ENCODE results near the gene IL2RA.

Gene IL2RA

DNA sequence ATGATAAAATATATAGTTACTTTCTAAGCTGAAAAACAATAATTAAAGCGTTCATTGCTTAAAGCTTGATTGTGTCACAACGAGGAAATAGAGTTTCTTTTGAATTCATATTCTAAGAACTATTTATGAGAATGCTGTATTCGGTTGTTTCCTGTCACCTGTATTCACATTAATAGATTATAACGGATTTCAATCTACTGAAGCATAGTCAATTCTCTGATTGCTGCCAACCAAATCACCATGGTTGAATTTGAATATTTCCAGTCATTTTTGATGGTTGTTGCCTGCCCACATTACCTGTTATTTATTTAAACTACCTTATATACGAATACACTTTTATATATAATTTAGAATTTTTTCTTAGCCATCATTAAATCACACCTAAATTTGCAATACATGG, 22.0 kb downstream of the IL2RA start:
- no peak for DNase-seq (ENCODE audit: low read depth in 2 of 2)

DNA sequence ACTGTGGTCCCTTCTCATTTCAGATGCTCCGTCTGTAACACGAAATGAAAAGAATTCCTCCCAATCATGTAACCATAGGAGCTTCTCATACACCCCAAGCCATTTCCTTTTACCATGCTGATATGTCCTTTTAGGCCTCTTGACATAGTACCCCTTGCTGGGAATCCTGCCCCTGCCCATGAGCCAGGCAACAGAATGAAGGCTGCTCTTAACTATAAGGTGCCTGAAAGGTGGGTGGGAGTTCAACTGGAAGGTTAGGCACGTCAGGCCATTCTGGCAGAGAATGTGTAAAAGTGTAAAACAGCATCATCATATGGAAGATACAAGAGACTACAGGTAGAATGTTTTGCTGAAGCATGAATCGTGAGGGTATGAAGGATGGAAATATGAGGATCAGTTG, 22.5 kb downstream of the IL2RA start:
- DNase-seq (ENCODE audit: low read depth in 2 of 2) = no peak

DNA sequence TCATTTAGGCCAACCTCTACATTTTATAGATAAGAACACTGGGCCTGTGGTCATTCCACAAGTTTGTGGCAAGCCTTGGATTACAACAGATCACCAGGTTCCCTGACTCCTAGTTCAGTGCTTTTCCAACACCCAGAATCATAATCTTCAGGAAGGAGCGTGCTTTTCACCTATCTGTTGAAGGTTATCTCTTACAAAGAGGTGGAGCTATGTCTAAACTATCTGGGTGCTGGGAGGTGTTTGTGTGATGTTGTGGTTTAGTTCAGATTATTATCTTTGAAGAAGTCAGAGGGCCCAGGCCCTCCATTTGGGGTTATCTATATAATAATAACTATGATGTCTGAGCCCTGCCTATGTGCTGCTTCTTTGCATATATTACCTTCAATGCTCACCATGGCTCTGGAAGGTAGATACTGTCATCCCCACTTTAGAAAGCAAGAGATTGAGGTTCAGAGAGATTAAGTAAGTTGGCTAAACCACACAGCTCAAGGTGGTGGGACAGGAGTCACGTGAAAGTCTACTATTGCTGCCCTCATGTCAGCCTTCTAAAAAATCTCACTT, 24.0 kb downstream of the IL2RA start:
- no peak for DNase-seq (ENCODE audit: low read depth in 2 of 2)

DNA sequence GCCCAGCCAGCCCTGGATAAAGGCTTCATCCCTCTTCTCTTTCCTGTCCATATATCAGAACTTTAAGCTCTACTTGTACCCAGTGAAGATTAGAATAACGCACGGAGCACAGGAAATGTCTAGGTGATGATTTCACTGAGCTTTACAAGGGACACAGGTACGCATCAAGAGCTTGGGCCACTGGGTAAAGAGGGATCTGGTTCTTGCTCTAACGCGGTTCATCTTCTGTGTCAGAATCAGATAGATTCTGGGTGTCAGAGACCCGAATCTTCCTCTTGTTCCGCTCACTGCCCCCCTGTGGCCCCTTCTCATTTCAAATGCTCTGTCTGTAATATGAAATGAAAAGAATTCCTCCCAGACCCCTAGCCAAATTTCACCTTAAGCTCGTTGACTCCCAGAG, 24.7 kb downstream of the IL2RA start:
- no peak for DNase-seq (ENCODE audit: low read depth in 2 of 2)

GRCh38 chr10:6036861-6037321, 25.3 kb downstream of the IL2RA start:
- no peak for DNase-seq (ENCODE audit: low read depth in 2 of 2)

DNA sequence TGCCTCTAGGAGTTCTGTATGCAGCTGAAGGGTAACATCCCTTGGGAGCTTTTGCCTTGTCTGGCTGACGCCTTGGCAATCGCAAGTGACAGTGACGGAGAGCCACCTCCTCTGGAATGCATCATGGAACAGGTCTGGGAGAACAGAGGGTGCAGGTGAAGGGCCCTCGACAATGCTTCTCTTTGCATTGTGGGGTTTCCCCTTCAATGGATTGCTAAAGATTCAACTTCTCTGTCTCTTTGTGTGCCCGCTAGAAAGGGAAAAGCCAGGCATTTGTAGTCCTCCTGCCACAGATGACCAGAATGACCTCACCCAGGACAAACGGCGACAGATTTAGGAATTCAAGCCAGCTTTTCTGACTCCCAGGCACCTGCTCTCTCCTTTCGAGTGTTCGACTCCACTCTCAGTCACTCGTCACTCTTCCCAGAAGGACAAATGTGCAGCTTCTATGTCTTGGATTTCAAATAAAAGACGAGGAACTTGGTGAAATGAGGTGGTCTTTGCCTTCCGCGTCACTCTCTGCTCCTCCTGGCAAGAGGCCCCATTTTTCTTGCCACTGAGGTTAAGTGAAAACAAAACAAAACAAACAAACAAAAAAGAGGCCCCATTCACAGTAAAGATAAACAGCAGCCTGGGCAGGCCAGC, 26.1 kb downstream of the IL2RA start:
- no peak for DNase-seq (ENCODE audit: low read depth in 2 of 2)

DNA sequence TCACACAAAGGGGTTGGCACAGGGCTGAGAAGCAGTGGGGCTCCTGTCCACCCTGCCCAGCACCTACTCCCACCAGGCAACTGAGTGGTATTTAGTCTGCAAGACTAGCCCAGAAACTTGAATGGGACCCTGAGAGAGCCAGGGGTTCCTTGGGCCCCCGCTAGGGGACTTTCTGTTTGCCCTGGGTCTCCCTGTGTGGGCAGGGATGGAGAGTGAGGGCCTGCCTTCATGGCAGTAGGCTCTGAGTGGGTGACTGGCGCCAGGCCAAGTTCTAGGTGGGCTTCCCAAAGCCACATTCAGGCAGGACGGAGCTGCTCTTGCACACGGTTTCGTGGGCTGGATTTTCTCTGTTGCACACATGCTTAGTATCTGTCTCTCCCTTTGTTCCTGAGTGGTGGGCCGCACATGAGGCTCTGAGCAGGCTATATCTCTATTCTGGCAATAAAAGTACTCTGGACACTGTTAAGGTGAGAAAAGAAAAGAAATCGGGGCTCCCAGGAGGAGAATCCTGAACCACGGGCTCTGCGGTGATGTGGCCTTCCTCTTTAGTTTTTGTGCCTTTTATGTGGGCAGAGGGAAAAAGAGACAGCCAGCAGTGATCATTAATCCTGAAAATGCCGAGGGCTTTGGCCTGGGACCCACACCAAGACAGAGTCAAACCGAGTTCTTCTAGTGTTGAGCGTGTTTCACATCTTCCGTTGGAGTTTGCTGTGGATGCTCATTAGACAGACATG, 26.9 kb downstream of the IL2RA start:
- no peak for DNase-seq (ENCODE audit: low read depth in 2 of 2)

- DNase-seq (ENCODE audit: low read depth in 2 of 2) = no peak
These were observed 27.8 kb downstream of the IL2RA start for GRCh38 chr10:6034371-6034770.

GRCh38 chr10:6033954-6034353, 28.2 kb downstream of the IL2RA start:
- no peak for DNase-seq (ENCODE audit: low read depth in 2 of 2)

GRCh38 chr10:6030940-6031339, 31.2 kb downstream of the IL2RA start:
- DNase-seq (ENCODE audit: low read depth in 2 of 2) = no peak

- DNase-seq (ENCODE audit: low read depth in 2 of 2) = no peak
These were observed 31.9 kb downstream of the IL2RA start for GRCh38 chr10:6030217-6030616.

DNA sequence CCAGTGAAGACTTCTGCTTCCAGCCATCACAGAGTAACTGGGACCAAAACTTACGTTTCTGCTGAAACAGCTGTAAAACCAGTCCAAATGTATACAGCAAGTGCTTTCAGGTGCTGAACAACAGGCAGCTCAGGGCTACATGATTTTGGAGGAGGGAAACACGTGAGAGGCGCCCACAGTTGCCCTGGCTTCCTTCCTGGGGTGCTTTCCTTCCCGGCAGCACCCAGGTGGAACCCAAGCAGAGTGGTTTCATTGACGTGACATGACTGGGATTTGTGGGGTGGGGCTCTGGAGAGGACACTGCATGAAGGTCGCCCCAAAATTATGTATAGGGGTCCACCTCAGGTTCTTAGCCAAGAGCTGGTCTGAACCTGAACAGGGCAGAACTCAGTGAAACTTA, 34.2 kb downstream of the IL2RA start:
- no peak for DNase-seq (ENCODE audit: low read depth in 2 of 2)

DNA sequence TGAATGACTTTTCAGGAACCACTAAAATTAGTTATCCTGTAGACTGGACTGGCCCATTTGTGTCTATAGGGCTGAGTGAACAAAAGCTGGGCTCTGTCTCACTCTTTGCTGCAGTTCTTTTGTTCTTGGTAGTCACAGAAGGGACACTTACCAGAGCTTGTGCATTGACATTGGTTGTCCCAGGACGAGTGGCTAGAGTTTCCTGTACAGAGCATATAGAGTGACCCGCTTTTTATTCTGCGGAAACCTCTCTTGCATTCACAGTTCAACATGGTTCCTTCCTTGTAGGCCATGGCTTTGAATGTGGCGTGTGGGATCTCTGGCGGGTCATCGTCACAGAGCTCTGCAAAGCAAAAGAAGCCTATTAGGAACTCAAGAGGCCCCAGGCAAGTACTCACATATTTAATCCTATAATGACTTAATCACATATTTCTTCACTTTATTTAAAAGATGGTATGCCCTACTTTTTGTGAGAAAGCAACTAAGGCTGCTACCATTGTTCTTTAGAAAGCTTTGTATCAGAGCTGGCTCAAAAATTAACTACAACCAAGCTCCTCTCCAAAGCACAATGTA, 36.4 kb downstream of the IL2RA start:
- DNase-seq (ENCODE audit: low read depth in 2 of 2) = no peak

DNA sequence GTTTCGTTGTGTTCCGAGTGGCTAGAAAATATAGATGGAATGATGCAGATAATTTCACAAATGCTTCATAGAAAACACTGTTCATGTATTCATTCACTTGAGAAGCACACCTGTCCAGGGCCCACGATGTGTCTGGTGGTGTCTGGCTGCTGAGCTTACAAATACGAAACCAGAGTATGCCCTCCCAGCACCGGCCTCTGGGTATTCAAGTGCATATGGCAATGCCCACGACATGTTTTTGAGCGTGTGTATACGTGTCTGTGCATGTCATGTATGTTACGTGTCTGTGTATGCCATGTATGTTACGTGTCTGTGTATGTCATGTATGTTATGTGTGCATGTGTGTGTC, 37.9 kb downstream of the IL2RA start:
- no peak for DNase-seq (ENCODE audit: low read depth in 2 of 2)

DNA sequence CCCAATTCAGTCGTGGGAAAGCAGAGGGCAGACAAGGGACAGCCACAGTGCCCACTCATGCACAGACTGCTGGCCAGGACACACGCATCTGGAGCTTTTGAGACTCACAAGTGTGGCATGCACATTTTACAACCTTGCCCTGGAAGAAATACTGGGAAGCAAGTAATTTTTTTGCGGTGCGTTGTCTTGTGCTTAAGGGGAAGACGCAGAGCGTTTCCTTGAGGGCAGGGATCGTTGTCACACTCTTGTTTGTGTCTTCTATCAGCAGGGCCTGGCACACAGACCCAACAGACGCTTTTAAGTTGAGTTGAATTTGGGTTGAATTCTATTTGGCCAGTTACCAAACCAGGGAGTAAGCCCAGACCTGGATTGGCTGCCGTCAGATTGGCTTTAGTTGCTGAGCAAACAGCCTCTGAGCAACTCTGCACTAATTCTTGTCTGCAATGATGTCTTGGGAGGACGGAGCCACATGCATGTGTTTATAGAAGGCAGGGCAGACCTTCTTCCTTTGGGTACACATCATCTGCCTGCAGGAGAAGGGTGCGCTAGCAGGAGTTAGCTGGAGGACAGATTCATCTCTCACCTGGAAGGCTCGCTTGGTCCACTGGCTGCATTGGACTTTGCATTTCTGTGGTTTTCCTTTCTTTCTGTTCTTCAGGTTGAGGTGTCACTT, 38.4 kb downstream of the IL2RA start:
- DNase-seq (ENCODE audit: low read depth in 2 of 2) = no peak

- DNase-seq (ENCODE audit: low read depth in 2 of 2) = no peak
These were observed 39.5 kb downstream of the IL2RA start for GRCh38 chr10:6022660-6023059.

- DNase-seq (ENCODE audit: low read depth in 2 of 2) = no peak
These were observed 41.3 kb downstream of the IL2RA start for GRCh38 chr10:6020826-6021225.

- no peak for DNase-seq (ENCODE audit: low read depth in 2 of 2)
These were observed 42.4 kb downstream of the IL2RA start for GRCh38 chr10:6019796-6020195.

DNA sequence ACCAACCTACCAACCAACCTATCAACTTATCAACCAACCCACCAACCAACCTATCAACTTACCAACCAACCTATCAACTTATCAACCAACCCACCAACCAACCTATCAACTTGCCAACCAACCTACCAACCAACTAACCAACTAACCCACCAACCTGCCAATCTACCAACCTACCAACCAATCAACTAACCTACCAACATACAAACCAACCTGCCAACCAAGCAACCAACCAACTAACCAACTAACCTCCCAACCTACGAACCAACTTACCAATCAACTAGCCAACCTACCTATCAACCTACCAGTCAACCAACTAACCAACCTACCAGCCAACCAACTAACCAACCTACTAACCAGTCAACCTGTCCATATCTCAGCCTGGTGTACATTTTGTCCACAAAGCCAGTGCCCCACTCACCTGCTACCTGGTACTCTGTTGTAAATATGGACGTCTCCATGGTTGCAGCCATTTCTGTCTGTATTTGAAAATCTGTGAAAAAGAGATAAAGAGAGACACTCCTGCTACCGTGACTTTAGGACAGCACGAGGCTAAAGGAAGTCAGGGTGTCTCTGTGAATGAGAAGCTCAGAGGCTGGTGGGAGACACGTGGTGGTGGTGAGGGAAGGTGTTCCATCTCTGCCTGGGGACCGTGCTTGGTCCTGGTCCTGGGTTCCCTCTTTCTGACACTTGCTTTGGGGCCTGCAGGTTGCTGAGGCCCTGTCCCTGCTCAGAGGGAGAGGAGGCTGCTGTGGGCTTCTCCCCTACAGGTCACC, 43.0 kb downstream of the IL2RA start:
- DNase-seq (ENCODE audit: low read depth in 2 of 2) = no peak

DNA sequence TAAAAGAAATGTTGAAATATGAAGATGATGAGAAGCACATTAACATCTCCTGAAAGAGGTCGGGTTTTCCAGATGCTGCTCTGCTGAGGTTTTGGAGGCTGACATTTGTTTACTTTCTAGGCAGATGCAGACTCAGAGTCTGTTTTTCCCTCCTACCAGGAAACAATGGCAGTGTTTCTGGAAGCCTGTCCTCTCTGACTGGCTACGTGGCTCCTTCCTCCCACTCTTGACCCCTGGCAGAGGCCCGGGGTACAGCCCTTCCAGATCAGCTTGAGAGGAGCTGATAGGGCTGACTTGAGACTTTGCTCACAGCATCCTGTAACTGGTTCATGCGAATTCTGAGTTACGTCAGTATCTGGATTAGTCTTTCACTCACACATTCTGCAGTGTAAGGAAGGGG, 43.7 kb downstream of the IL2RA start:
- no peak for DNase-seq (ENCODE audit: low read depth in 2 of 2)

DNA sequence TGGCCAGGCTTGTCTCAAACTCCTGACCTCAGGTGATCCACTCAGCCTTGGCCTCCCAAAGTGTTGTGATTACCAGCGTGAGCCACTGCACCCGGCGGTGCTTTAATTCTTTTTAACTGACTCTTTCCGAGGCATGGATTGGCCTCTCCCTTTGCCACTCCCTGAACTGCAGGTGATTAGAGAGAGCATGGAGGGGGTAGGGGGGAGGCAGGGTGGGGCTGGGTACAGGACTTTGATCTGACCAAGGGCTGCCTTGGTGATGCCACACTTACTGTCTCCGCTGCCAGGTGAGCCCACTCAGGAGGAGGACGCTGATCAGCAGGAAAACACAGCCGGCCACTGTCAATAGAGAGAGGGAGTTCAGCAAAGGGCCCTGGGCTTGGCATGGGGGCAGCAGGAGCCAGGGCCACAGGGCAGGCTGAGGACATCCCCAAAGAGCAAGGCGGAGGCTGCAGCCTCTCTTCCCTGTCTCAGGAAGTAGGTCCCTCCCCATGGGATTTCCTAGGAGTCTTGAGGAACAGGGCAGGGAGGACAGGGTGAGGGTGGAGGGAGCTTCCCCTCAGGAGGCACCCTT, 44.3 kb downstream of the IL2RA start:
- DNase-seq (ENCODE audit: low read depth in 2 of 2) = no peak
